ENCODE results near the gene DOCK10. TPM values are rescaled to one million over a fixed set of nuclear protein-coding genes. Genes with fewer than 3 reads are reported as not detected.

DOCK10 gene
- total RNA-seq, 1 experiment from 2014 or later: 0.96 TPM

DNA sequence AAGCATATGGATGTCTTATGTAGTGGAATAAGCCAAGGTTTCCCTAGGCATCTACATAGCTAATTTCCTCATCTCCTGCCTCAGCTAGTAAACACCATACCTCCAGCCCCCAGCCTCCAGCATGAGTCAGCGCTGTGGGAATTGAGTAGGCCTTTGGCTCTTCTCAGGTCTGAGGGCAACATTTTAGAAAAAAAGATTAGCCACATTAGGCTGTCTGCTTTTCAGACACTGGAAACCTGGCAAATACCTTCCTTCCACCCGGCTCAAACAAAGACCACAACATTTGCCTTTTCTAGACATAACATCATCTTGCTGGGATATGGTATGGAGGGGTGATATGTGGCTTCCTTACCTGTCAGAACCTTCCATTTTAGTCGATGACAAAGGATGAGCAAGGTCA, 320.0 kb downstream of the DOCK10 start:
- no peaks in the 10 kb centered on the region for H3K4me1 Mint-ChIP-seq (ENCODE audit: insufficient read depth, unreplicated experiment)
- DNase-seq (ENCODE audit: unreplicated experiment): peak; percentile 17
- H3K9me3 Mint-ChIP-seq (ENCODE audit: unreplicated experiment): peaks cover 6% of the 10 kb centered on the region
- no peaks in the 10 kb centered on the region for H3K36me3 Mint-ChIP-seq (ENCODE audit: insufficient read depth, unreplicated experiment)
- no peak overlapping the region for H3K27ac Mint-ChIP-seq (ENCODE audit: low read depth, unreplicated experiment)
- ChIA-PET POLR2A (no interaction called here), CTCF (interaction anchor here (0.6 to 1.9 kb wide), 2 partner anchors 11 to 72 kb away, joined by 4 to 7 read pairs; no protein-coding TSS in a partner anchor)
- intact Hi-C loops (cut with micrococcal nuclease): no loop called here
- TF ChIP-seq, protein P1, sequence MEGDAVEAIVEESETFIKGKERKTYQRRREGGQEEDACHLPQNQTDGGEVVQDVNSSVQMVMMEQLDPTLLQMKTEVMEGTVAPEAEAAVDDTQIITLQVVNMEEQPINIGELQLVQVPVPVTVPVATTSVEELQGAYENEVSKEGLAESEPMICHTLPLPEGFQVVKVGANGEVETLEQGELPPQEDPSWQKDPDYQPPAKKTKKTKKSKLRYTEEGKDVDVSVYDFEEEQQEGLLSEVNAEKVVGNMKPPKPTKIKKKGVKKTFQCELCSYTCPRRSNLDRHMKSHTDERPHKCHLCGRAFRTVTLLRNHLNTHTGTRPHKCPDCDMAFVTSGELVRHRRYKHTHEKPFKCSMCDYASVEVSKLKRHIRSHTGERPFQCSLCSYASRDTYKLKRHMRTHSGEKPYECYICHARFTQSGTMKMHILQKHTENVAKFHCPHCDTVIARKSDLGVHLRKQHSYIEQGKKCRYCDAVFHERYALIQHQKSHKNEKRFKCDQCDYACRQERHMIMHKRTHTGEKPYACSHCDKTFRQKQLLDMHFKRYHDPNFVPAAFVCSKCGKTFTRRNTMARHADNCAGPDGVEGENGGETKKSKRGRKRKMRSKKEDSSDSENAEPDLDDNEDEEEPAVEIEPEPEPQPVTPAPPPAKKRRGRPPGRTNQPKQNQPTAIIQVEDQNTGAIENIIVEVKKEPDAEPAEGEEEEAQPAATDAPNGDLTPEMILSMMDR (IDR thresholded peaks at IDR 0.05; ENCODE audit: unreplicated experiment): no peak
- H3K27me3 Mint-ChIP-seq (ENCODE audit: insufficient read depth, unreplicated experiment): no peaks in the 10 kb centered on the region
- H3K4me3 Mint-ChIP-seq (ENCODE audit: unreplicated experiment): no peak overlapping the region
- no TSS peak for BruUV-seq (replicated peaks)

DNA sequence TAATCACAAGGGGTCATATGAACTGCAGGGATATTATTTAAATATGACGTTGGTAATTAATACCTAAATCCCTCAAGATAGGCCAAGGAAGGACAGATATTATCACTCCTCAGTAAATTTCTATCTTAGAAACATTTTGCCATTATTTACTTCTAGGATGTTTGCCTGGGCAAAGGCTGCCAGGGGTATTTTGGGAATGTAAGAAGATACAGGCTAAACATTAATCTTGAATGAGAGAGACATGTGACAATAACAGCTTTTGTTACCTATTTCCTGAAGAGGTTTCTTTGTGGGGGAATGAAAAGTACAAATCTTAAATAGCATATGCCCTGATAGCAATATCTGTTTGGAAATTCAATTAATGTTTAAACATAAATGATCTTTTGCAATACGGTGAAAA, 325.3 kb downstream of the DOCK10 start:
- no peak for DNase-seq (ENCODE audit: unreplicated experiment)
- no TSS peak for BruUV-seq (replicated peaks)
- intact Hi-C loops (cut with micrococcal nuclease): no loop called here
- Mint-ChIP-seq H3K36me3 (ENCODE audit: insufficient read depth, unreplicated experiment) (no peaks in the 10 kb centered on the region), H3K27me3 (ENCODE audit: insufficient read depth, unreplicated experiment) (no peaks in the 10 kb centered on the region), H3K9me3 (ENCODE audit: unreplicated experiment) (no peaks in the 10 kb centered on the region), H3K4me3 (ENCODE audit: unreplicated experiment) (no peak overlapping the region), H3K27ac (ENCODE audit: low read depth, unreplicated experiment) (no peak overlapping the region), H3K4me1 (ENCODE audit: insufficient read depth, unreplicated experiment) (no peaks in the 10 kb centered on the region)
- ChIA-PET CTCF (interaction anchor here (0.6 kb wide), 1 partner anchor 48 kb away, joined by 3 read pairs; no protein-coding TSS in a partner anchor), POLR2A (no interaction called here)
- TF ChIP-seq, protein P1 (IDR thresholded peaks at IDR 0.05; ENCODE audit: unreplicated experiment): no peak

DNA sequence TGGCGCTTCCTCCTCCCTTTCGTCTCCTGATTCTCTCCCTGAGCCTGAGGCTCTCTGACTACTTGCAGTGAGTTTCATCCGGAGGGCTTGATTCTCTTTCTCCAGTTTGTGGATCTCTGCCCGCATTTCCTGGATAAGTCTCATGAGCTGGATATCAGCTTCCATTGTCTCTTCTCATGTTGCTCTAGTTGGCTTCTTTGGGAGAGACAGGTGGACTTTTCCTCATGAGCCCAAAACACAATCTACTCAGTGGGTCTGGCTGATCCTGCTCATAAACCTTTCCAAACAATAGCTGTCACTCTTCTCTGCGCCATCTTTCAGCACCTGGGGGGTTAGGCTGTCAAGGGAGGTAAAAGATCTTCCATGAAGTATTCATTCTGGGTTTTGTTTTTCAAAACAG, 326.1 kb downstream of the DOCK10 start, which contains the start of gene CCDC195:
Gene CCDC195 (minus strand): TSS at position 165 of the 400 bp plus-strand sequence. CDS start 0 bp downstream, at position 165.
- no peaks in the 10 kb centered on the region for H3K4me1 Mint-ChIP-seq (ENCODE audit: insufficient read depth, unreplicated experiment)
- H3K4me3 Mint-ChIP-seq (ENCODE audit: unreplicated experiment): no peak within 1 kb of the TSS
- no TSS peak for BruUV-seq (replicated peaks)
- DNase-seq (ENCODE audit: unreplicated experiment): no peak
- intact Hi-C loops (cut with micrococcal nuclease): no loop called here
- H3K9me3 Mint-ChIP-seq (ENCODE audit: unreplicated experiment): no peaks in the 10 kb centered on the region
- CTCF ChIA-PET: no interaction called here
- TF ChIP-seq, protein P1 (IDR thresholded peaks at IDR 0.05; ENCODE audit: unreplicated experiment): no peak
- H3K36me3 Mint-ChIP-seq (ENCODE audit: insufficient read depth, unreplicated experiment): no peaks in the 10 kb centered on the region
- H3K27me3 Mint-ChIP-seq (ENCODE audit: insufficient read depth, unreplicated experiment): no peaks in the 10 kb centered on the region
- POLR2A ChIA-PET: no interaction called here
- H3K27ac Mint-ChIP-seq (ENCODE audit: low read depth, unreplicated experiment): no peak within 1 kb of the TSS

Small RNAs within 50 kb of the gene (microRNA-seq; reads per million reads assigned to microRNA genes)
- gene MIR4439: not detected

All from MCF 10A (cell line).